ENCODE measurements around the gene CREB5.

DNA sequence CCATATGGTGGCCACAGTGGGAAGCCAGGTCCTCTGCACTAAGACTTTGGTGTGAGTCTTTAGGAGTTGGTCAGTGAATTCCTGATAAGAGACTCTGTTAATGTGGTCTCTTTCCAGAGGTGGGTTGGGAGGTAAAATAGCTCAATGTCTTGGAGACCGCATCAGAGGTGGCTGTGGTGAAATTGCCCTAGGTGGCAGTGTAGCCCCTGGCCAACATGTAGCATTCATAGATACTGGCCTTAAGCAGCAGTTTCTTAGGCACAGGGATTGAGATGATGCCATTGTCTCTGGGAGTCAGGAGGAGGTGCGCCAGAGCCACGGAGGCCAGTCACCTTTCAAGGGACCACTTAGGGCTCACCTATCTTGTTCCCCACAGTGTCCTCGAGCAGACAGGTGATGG, 202.8 kb downstream of the CREB5 start:
- TF ChIP-seq POLR2A (IDR thresholded peaks at IDR 0.05), result no peak
- TF ChIP-seq, protein P1, sequence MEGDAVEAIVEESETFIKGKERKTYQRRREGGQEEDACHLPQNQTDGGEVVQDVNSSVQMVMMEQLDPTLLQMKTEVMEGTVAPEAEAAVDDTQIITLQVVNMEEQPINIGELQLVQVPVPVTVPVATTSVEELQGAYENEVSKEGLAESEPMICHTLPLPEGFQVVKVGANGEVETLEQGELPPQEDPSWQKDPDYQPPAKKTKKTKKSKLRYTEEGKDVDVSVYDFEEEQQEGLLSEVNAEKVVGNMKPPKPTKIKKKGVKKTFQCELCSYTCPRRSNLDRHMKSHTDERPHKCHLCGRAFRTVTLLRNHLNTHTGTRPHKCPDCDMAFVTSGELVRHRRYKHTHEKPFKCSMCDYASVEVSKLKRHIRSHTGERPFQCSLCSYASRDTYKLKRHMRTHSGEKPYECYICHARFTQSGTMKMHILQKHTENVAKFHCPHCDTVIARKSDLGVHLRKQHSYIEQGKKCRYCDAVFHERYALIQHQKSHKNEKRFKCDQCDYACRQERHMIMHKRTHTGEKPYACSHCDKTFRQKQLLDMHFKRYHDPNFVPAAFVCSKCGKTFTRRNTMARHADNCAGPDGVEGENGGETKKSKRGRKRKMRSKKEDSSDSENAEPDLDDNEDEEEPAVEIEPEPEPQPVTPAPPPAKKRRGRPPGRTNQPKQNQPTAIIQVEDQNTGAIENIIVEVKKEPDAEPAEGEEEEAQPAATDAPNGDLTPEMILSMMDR (IDR thresholded peaks at IDR 0.05 in 4 of 5, conservative IDR thresholded peaks at IDR 0.05 in 1 of 5), result peak in 3 of 5 experiments; percentile 13 to 38 (median 29)

Measured in gastrocnemius medialis (tissue), 4 donors.